Measurements from ENCODE around the gene NEFH.
A peak's percentile ranks its signal among the peaks of the same experiment; 100 is the strongest.
"Not testable (repeated sequence)": the region's sequence is repeated elsewhere in the genome, so short reads cannot be mapped to it uniquely, and the experiment has no call there.

The NEFH gene

DNA sequence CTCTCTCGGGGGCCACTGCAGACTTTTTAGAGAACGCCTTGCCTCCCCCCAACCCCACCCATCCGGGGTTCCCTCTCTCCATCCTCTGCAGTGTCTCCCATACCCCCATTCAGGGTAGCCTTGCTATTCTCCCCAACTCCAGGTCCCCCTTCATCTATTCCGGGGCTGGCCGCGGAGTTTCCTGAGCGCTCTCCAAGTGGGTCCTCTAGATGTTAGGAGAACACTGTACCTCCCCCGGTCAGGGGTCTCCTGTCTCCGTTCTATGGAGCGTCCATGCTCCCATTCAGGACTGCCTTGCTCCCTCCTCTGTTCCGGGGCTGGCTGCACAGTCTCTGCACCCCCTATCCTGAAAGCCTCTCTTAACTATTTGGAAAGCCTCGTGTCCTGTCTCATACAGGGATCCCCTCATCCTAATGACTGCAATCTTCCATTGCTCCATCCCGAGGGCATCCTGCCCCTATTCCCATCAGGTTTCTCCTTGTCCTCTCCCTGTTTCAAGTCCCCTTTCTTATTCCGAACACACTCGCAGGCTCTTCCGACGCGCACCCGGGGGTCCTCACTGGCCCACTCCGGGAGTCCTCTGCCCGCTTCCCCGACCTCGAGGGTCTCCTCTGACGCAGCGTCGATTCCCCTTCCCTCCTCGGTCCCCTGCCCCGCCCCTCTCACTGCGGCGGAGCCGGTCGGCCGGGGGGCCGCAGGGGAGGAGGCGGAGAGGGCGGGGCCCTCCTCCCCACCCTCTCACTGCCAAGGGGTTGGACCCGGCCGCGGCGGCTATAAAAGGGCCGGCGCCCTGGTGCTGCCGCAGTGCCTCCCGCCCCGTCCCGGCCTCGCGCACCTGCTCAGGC lies at the start of gene NEFH:
TSS of gene NEFH (plus strand) at position 802 of the 845 bp plus-strand sequence. CDS start 45 bp downstream, outside the sequence.
- ATAC-seq = no peak

DNA sequence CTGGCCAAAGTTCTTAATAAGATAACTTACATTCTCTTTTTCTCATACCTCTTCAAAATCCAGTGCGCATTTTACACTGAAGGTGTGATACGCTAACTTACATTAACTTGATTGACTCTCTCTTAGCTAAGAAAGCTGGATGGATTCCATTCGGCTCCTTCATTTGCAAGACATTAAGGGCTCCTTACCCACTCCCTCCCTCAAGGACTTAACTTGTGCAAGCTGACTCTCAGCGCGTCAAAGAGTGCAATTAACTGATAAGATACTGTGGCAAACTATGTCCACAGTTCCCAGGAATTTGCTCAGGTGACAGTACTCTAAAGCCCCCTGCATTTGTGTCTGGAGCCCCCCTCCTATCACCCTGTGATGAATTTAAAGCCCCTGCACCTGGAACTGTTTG lies 48.0 kb upstream of the NEFH start:
- no peak for ATAC-seq

- ATAC-seq = no peak
Measured at GRCh38 chr22:29433856-29434255, 46.2 kb upstream of the NEFH start.

- no peak for ATAC-seq
Measured at GRCh38 chr22:29434288-29434687, 45.7 kb upstream of the NEFH start.

DNA sequence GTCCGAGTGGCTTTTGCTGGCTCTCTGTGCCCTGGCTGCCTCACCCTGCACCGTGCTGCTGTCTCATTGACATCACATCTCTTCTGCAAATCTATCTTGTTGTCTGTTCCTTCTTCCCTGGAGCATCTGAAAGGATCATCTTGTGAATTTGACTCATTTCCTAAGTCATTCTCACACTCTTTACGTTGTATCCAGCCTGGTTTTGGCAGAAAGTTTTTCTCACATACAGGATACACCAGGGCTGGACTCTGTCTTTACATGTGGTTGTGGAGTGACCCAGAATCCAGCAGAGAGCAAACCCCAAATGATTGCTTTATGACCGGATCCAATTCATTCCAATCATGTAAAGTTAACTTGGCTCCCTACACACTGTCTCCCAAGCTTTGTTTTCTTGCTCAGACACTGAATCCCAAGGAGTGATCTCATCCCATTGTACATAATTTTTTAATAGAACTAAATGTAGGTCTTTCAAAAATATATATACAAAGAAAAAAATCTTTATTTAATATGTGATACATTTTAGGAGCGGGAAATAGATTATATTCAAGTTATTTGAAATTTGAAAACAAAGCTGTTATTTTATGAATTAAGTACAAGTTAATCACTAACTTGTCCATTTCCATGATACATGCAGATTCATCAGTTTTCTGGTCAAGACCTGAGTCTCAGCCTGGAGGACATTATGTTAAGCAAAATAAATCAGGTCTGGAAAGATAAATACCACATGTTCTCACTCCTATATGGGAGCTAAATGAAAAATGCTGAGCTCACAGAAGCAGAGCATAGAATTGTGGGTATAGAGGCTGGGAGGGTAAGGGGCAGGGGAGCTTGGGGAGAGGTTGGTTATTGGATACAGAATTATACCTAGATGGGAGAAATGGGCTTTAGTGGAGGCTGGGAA lies 44.5 kb upstream of the NEFH start:
- ATAC-seq = no peak

- not testable (repeated sequence) for ATAC-seq
Measured at GRCh38 chr22:29438283-29438682, 41.7 kb upstream of the NEFH start, which contains the start of gene RFPL1. Gene RFPL1 (plus strand): TSS chr22:29438583.

GRCh38 chr22:29442976-29443375 lies 37.0 kb upstream of the NEFH start:
- ATAC-seq = no peak

- ATAC-seq = no peak
Measured at GRCh38 chr22:29443452-29443851, 36.6 kb upstream of the NEFH start.

GRCh38 chr22:29443861-29444792 lies 35.9 kb upstream of the NEFH start:
- no peak for ATAC-seq

DNA sequence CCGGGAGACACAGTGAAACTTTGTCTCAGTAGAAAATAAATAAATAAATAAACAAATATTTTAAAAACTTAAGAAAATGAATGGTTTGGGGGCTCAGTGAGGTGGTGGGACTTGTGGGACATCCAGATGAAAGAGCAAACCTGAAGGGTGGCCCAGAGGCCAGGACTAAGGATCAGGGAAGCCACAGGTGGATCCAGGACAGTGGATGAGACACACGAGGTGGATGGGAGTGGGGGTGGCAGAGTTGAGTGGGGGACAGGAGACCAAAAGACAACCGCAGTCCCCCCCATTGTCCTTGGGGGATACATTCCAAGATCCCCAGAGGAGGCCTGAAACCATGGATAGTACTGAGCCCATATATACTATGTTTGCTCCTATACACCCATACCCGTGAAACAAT lies 34.5 kb upstream of the NEFH start:
- ATAC-seq = no peak

- no peak for ATAC-seq
Measured at GRCh38 chr22:29447906-29448305, 32.1 kb upstream of the NEFH start.

DNA sequence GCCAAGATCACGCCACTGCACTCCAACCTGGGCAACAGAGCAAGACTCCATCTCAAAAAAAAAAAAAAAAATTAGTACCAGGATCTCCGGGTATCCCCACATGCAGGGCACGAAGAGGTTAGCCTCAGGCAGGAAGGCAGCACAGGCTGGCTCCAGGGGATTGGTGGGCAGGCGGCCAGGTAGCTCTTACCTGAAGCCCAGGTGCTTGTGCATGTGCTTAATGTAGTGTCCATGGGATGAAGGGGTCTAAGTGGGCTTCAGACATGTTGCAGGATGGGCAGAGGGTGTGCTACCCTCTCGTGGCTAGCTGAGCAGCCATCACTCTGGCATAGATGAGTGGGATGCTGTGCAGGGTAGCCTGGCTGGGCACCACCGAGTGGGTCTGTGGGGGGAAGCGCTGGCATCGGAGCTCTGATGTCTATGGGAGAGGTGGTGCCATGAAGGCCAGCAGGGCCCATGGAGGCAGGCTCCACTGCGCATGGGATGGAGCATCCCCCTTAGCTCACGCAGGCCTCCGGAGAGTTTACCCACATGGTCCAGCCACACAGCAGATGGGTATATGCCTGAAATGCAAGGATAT lies 30.6 kb upstream of the NEFH start:
- ATAC-seq = no peak

- no peak for ATAC-seq
Measured at GRCh38 chr22:29450222-29450621, 29.8 kb upstream of the NEFH start.

DNA sequence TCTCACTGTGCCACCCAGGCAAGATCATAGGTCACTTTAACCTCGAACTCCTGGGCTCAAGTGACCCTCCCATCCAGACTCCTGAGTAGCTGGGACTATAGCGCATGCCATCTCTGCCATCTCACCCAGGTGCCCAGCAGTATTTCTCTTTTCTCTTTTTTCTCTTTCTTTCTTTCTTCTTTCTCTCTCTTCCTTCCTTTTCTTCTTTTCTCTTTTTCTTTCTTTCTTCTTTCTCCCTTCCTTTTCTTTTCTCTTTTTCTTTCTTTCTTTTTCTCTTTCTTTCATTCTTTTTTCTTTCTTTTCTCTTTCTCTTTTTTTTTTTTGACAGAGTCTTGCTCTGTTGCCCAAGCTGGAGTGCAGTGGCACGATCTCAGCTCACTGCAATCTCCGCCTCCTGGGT lies 28.2 kb upstream of the NEFH start:
- ATAC-seq = no peak

- no peak for ATAC-seq
Measured at GRCh38 chr22:29454276-29454675, 25.7 kb upstream of the NEFH start.

DNA sequence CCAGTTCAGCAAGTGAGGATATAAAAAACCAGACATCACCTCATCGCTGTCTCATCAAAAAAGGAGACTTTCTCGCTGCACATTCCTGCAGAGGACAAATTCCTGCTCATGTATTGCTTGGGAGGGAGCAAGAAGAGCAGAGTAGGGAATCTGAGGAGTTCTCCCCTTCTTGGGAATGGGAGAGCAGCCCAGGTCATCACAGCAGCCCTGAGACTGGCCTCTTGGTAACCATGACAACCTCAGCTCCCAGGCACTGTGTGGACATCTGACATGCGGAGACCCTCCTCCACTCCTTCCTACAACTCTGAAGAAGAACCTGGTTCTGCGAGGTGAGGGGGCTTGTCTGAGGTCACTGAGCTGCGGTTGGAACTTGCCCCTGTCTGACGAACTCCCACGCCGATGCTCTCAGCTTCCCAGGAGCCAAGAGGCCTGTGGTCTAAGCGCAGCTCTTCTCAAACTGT lies 23.8 kb upstream of the NEFH start:
- ATAC-seq = no peak

GRCh38 chr22:29457730-29458129 lies 22.3 kb upstream of the NEFH start:
- ATAC-seq = peak; percentile 41 to 48

DNA sequence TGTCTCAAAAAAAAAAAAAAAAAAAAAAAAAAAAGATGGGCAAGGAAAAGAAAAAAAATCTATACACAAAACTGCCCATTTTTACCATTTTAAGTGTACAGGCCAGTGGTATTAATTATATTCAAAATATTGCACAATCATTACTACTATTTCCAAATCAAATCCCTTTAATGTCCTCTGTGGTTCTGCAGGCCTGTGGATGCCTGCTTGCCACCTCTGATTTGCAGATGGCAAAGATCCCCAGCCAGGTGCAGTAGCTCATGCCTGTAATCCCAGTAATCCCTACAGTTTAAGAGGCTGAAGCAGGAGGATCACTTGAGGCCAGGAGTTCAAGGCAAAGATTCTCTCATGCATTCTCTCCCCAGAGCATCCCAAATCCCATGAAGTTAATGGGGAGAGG lies 21.5 kb upstream of the NEFH start:
- ATAC-seq = no peak

GRCh38 chr22:29459773-29460172 lies 20.2 kb upstream of the NEFH start:
- no peak for ATAC-seq

GRCh38 chr22:29461263-29461662 lies 18.8 kb upstream of the NEFH start:
- no peak for ATAC-seq

GRCh38 chr22:29463629-29464028 lies 16.4 kb upstream of the NEFH start:
- no peak for ATAC-seq

DNA sequence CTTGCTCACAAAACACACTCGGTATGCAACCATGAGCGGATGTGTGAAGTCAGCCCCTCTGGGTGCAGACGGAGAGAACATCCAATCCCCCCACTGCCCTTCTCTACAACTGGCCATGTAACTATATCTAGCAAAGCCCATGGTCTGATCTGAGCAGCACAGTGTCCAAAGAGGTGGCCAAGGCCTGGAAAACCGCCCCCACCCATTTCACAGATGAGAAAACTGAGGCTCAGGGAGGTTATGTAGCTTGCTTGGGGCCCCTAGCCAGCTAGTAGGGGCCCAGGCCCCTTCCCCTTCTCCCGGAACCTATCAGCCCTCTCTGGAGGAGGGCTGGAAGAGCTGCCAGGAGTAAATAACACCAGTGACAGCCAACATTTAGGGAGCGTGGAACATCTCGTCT lies 15.4 kb upstream of the NEFH start:
- no peak for ATAC-seq
